OCI-M1 (cell line): ENCODE results near the gene PTGES3L.
"Not testable (repeated sequence)": the region's sequence is repeated elsewhere in the genome, so short reads cannot be mapped to it uniquely, and the experiment has no call there.

ENCODE experiments used
- DNase-seq: peaks from one replicate; lab custom pipeline; 2025; lab: John Stamatoyannopoulos, UW

PTGES3L gene

DNA sequence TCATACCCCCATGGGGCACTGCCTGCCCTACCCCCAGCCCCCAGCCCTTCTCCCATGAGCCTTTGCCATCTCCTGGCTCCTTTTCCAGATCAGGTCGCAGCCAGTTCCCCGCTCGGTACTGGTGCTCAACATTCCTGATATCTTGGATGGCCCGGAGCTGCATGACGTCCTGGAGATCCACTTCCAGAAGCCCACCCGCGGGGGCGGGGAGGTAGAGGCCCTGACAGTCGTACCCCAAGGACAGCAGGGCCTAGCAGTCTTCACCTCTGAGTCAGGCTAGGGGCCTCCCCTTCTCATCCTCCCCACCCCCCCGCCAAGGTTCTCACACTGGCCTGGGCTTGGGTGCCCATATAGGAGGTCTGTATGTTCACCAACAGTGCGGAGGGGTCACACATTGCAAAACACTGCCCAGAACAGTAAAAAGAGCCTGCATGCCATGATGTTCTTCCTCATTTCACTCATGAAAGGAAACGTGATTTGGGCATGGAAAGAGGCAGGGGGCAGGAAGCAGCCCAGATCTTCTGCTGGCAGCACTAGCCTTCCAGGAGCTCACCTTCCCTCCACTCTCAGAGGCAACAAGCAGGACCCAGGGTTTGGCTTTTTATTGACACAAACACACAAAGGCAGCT lies 34.3 kb upstream of the PTGES3L start:
- DNase-seq = peak; percentile 48

- no peak for DNase-seq
Observed at GRCh38 chr17:43013296-43013695, 33.4 kb upstream of the PTGES3L start.

- peak; percentile 48 for DNase-seq
Observed at GRCh38 chr17:43011728-43012472, 32.0 kb upstream of the PTGES3L start.

- peak; percentile 37 for DNase-seq
Observed at GRCh38 chr17:43010667-43011308, 30.9 kb upstream of the PTGES3L start.

GRCh38 chr17:43006639-43007551 lies 27.0 kb upstream of the PTGES3L start, which contains the start of gene IFI35:
Gene IFI35 (plus strand): TSS chr17:43006784. CDS start chr17:43006948, 164 bp downstream.
- DNase-seq = peak; percentile 94

- peak; percentile 34 for DNase-seq
Observed at GRCh38 chr17:43003542-43004172, 23.8 kb upstream of the PTGES3L start.

- DNase-seq = not testable (repeated sequence)
Observed at GRCh38 chr17:43000894-43001293, 21.0 kb upstream of the PTGES3L start.

DNA sequence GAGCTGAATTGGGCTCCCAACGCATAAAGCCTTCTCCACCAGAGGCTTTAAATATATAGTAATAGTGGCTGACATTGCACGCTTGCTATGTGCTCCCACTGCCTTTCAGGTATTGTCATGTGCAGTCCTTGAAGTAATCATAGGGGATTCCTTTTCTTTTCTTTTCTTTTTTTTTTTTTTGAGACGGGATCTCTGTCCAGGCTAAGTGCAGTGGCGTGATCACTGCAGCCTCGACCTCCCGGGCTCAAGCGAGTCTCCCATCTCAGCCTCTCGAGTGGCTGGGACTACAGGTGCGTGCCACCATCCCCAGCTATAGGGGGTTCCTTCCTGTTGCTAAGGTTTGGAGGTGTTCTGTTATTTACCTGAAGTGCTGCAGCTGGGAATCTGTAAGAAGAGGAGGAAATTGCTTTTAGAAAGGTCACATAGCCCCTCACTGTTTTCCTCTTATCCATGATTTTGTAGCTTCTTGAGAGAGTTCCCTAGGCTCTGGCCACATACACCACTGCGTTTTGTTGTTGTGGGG lies 19.2 kb upstream of the PTGES3L start:
- no peak for DNase-seq

DNA sequence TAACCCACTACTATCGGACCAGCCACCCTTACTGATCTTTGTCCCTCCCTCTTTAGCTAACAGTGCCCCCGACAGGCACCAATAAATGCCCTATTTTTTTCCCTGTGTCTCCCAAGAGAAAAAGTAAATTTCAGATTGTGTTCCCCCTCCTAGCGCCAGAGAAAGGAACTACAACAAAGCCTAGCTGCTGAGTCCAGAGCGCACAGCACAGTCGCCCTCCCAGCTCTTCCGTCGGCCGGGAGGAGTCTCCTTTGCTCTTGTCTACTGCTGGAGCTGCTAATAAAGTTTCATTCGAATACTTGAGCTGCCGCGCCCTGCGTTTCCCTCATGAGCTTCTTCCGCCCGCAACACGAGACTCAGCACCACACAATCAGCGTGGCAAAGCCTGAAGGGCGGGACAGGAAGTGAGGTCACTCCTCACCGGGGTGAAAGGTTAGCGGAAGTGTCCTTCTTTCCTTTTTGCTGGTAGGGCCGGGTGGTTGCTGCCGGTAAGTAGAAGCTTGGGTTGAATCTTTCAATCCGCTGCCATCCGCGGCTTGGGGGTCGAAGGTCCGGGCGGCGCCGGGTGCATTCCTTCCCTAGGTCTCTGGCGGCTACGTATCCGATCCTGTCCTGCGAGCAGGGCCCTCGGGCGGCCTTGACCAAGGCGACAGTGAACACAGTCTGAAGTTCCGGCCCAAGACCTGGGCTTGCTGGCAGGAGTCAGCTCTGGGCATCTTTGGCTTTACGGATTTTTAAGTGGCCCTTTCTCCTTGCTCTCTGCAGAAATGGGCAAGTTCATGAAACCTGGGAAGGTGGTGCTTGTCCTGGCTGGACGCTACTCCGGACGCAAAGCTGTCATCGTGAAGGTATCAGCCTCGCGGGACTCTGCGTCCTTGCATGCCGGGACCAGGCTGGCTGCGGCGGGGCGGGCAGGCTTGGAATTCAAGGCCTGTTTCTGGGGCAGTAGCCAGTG lies 18.4 kb upstream of the PTGES3L start, which contains the start of gene RPL27:
Gene RPL27, plus strand, starts transcription at position 436 of the 955 bp plus-strand sequence. Its CDS starts 332 bp downstream, at position 768.
- peak; percentile 100 for DNase-seq

DNA sequence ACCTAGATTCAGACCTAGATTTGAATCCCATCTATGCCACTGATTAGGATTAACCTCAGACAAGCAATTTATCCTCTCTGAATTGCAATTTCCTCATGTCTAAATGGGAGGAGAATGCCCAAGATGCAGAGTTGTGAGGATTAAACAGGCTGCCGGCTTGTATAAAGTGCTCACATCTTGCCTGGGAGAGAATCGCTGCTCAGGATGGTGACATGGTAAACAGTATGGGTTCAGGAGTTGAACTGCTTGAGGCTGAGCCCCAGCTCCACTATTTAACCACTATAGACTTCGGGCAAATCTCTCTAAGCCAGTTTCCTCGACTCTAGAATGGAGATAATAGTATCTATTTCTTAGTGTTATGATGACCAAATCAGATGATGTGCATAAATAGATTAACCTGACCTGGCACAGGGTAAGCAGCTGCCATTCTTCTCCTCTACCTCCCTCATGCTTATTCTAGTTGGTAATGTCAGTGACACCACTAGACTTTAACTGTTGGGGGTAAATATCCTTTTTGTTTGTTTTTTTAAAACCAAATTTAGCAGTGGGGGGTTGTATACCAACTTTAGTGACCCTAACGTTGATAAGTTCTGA lies 17.6 kb upstream of the PTGES3L start:
- DNase-seq = peak; percentile 74

- DNase-seq = not testable (repeated sequence)
Observed at GRCh38 chr17:42993913-42994312, 14.0 kb upstream of the PTGES3L start.

DNA sequence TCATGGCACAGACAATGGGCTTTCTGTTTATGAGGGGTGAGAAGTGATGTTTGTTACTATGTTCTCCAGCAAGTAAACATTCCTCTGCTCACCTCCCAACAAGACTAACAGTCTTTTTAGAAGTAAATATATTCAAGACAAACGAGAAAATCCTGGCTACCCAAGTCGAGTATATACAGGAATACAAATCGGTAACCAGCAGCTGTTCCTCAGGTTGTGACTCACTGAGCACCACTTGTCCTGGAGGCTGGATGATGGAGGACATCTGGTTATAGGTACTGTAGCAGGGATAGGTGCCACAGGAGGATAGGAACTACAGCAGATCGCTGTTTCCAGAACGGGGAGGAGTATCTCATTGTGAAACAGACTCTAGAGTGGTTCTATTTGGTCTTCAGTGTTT lies 13.0 kb upstream of the PTGES3L start:
- no peak for DNase-seq

DNA sequence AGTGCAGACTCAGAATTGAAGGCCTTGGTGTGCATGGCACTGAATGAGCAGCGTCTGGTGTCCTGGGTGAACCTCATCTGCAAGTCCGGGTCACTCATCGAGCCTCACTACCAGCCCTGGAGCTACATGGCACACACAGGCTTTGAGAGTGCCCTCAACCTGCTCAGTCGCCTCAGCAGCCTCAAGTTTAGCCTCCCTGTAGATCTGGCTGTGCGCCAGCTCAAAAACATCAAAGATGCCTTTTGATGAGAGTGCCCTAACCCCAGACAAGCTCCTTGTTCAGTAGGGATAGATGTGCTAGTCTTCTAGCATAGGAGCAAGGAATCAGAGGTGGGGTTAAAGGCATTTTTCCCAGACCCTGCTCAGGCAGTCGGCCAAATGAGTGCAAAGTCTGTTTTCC lies 11.6 kb upstream of the PTGES3L start:
- no peak for DNase-seq

DNA sequence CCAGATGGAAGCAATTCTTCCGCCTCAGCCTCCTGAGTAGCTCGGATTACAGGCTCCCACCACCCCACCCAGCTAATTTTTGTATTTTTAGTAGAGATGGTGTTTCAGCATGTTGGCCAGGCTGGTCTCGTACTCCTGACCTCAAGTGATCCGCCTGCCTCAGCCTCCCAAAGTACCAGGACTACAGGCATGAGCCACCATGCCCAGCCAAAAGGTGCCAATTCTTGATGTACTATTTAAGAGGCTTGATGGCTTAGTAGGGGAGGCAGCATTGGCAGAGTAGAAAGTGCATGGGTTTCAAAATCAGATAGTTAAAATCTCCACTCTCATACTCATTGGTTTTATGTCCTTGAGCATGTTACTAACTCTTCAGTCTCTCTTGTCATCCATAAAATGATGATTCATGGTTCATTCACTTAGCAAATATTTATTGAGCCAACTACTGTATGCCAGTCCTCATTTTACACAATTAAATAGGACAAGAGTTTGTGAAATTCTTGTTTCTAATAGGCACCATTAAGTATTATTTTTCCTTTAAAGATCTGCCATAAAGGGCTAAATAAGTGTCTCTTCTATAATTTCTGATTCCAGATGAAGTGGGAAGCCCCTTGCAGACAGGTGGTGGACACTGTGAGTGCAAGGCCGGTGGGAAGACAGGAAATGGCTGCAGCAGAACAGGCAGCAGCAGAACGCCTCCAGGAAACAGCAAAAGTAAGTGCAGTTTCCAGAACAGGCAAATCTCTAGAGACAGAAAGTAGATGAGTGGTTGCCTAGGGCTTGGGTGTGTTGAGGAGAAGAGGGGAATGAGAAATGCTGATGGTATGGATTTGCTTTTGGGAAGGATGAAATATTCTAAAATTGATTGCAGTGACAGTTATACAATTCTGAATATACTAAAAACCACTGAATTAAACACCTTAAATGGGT lies 10.1 kb upstream of the PTGES3L start:
- DNase-seq = no peak

GRCh38 chr17:42989141-42989540 lies 9.3 kb upstream of the PTGES3L start:
- DNase-seq = no peak

- peak; percentile 80 for DNase-seq
Observed at GRCh38 chr17:42985225-42985624, 5.3 kb upstream of the PTGES3L start.

DNA sequence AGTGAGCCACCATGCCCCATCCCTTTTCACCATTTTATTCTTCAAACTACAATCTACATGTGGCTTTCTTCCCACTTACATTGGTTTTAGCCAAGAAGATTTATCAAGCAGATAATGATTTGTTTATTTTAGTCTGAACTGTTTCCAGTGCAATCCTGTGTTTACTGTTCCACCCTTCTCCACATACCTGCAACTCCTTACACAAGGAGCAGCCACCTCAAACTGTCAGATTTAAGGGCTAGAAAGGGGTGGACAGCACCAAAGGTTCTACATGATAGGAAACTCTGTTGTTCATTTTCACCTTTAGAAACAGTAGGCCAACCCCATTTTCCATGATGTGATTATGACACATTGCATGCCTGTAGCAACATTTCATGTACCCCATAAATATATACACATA lies 2.4 kb upstream of the PTGES3L start:
- DNase-seq = no peak

DNA sequence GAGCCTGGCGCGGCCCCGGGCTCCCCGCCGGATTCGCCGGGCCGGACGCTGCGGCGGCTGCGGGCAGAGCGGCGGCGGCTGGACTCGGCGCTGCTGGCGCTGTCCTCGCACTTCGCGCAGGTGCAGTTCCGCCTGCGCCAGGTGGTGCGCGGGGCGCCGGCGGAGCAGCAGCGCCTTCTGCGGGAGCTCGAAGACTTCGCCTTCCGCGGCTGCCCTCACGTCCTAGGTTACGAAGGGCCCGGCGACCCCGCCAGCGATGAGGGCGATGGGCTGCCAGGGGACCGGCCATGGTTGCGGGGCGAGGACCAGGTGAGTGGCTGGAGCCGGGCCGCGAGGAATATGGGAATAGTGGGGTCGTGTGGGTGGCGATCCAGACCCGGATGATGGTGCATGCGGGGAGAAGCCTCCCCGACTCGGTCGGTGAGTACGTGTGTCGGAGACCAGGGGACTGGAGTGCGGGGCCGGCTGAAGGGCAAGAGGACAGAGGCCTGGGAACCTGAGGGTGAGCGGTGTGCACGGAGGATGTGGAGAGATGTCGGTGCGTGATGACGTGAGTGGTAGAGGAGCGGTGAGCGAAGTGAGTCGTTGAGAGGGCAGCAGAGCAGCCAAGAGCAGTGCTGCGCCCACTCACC lies 1.0 kb upstream of the PTGES3L start:
- DNase-seq = peak; percentile 59
